Activated effector memory CD4-positive, alpha-beta T cell treated with anti-CD3 and anti-CD28 coated beads, Interleukin-2, amount 50 U/mL, for 16 hours (primary cell): Measurements from ENCODE around the gene APOBEC3G.

Experiments
- DNase-seq: peaks from one replicate; pipeline ENCODE4 v3.0.0-alpha.2; 2020

The APOBEC3G gene

GRCh38 chr22:39128508-39128907 is 51.4 kb downstream of the APOBEC3G start:
- peak; percentile 62 for DNase-seq

GRCh38 chr22:39129081-39129480 is 52.0 kb downstream of the APOBEC3G start:
- peak; percentile 9 for DNase-seq

GRCh38 chr22:39129746-39130145 is 52.7 kb downstream of the APOBEC3G start:
- DNase-seq, result no peak

- peak; percentile 42 for DNase-seq
These were observed 53.2 kb downstream of the APOBEC3G start for GRCh38 chr22:39130152-39130704.

GRCh38 chr22:39130892-39131855 is 54.1 kb downstream of the APOBEC3G start:
- DNase-seq, result peak; percentile 57

- no peak for DNase-seq
These were observed 55.2 kb downstream of the APOBEC3G start for GRCh38 chr22:39132281-39132680.

- peak; percentile 57 for DNase-seq
These were observed 55.9 kb downstream of the APOBEC3G start for GRCh38 chr22:39132871-39133524.

- DNase-seq, result peak; percentile 48
These were observed 56.8 kb downstream of the APOBEC3G start for GRCh38 chr22:39133871-39134270.

GRCh38 chr22:39134366-39135091 is 57.5 kb downstream of the APOBEC3G start:
- DNase-seq, result peak; percentile 46

- DNase-seq, result peak; percentile 76
These were observed 58.2 kb downstream of the APOBEC3G start for GRCh38 chr22:39135092-39135896.

- peak; percentile 48 for DNase-seq
These were observed 59.2 kb downstream of the APOBEC3G start for GRCh38 chr22:39136317-39136716.
